DND-41 (cell line): ENCODE results near the gene UBA3.

Experiments used
- CTCF ChIP-seq: IDR thresholded peaks from 2 replicates; pipeline ENCODE4 v1.5.1; 2012; ENCODE audit warnings: borderline replicate concordance, low read length, moderate library complexity, mild to moderate bottlenecking; ENCODE audit not compliant: poor library complexity, severe bottlenecking; ENCODE audit errors: extremely low read depth
- EZH2 ChIP-seq: IDR thresholded peaks from 3 replicates; pipeline ENCODE4 v1.6.1; 2012; ENCODE audit warnings: borderline replicate concordance, low read depth, mild to moderate bottlenecking, moderate library complexity, low read length, inconsistent platforms; ENCODE audit not compliant: severe bottlenecking

GRCh38 chr3:69052472-69052898 is 27.7 kb downstream of the UBA3 start:
- no peak for TF ChIP-seq EZH2
- TF ChIP-seq CTCF = no peak
